Endothelial cell of umbilical vein (primary cell): ENCODE results near the gene BCR.

Experiments used
- EZH2 ChIP-seq: IDR thresholded peaks from 2 replicates; pipeline ENCODE4 v1.6.1; 2012; ENCODE audit warnings: borderline replicate concordance, low read depth, mild to moderate bottlenecking, moderate library complexity, low read length, inconsistent platforms; ENCODE audit not compliant: severe bottlenecking
- JUN ChIP-seq: IDR thresholded peaks from 2 replicates; pipeline ENCODE4 v1.6.1; 2011; ENCODE audit warnings: borderline replicate concordance, low read depth; ENCODE audit not compliant: insufficient read length, insufficient read depth
- POLR2A ChIP-seq: IDR thresholded peaks from 2 replicates; pipeline ENCODE4 v1.6.1; 2012; ENCODE audit warnings: low read depth, mild to moderate bottlenecking, control low read depth, low read length
- TF ChIP-seq, protein P1 (sequence below), 2 donors: IDR thresholded peaks; 1 replicate in 1 of 2; 2 replicates in 1 of 2; pipeline ENCODE4 v1.5.1; 2011; ENCODE audit warnings: low read length in 2 of 2, mild to moderate bottlenecking in 2 of 2, moderate library complexity in 2 of 2, control low read depth in 1 of 2, inconsistent platforms in 1 of 2, low read depth in 1 of 2; ENCODE audit not compliant: insufficient read depth in 1 of 2; ENCODE audit errors: extremely low read depth in 1 of 2
- TF ChIP-seq, protein P2 (sequence below): IDR thresholded peaks from 2 replicates; pipeline ENCODE4 v1.6.1; 2011; ENCODE audit not compliant: insufficient read depth, insufficient read length

DNA sequence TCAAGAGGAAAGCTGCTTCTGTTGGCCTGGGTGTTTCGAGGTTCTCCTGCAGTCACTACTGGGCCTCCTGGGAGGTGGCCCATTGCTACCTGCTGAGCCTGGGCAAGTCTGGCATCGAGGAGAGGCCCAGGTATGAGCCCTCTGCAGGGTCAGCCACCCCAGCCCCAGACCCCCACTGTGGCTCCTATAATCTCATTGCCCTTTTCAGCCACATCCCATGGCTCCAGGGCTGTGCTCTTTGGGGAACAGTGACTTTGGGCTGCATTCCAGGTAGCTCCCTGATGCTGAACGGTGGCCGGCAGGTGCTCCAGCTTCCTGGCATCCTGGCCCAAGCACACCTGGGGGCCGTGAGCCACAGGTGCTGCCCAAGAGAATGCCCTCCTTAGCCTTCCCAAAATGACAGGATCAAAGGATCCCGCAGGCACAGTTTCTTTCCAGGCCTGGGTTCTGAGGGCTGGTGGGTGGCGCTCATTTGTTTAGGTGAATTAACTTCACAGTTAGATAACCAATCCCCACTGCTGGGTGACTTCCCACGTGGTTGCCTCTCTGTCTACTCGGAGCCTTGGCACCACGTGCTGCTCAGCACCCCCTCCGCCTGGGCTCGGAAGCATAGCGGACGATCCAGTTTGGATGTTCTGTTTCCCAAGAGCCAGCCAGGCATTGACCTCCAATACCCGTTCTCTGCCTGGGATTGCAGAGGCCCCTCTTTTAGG, 97.4 kb downstream of the BCR start:
- TF ChIP-seq, protein P1, sequence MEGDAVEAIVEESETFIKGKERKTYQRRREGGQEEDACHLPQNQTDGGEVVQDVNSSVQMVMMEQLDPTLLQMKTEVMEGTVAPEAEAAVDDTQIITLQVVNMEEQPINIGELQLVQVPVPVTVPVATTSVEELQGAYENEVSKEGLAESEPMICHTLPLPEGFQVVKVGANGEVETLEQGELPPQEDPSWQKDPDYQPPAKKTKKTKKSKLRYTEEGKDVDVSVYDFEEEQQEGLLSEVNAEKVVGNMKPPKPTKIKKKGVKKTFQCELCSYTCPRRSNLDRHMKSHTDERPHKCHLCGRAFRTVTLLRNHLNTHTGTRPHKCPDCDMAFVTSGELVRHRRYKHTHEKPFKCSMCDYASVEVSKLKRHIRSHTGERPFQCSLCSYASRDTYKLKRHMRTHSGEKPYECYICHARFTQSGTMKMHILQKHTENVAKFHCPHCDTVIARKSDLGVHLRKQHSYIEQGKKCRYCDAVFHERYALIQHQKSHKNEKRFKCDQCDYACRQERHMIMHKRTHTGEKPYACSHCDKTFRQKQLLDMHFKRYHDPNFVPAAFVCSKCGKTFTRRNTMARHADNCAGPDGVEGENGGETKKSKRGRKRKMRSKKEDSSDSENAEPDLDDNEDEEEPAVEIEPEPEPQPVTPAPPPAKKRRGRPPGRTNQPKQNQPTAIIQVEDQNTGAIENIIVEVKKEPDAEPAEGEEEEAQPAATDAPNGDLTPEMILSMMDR (IDR thresholded peaks at IDR 0.05; ENCODE audit: extremely low read depth in 1 of 2, insufficient read depth in 1 of 2, low read depth in 1 of 2, low read length in 2 of 2), result no peak
- TF ChIP-seq JUN (no peak), POLR2A (no peak), EZH2 (no peak)
- TF ChIP-seq, protein P2, sequence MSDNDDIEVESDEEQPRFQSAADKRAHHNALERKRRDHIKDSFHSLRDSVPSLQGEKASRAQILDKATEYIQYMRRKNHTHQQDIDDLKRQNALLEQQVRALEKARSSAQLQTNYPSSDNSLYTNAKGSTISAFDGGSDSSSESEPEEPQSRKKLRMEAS, result no peak
